Panc1 (cell line): ENCODE measurements around the gene PDE4B. TPM values are rescaled to one million over a fixed set of nuclear protein-coding genes. Genes with fewer than 3 reads are reported as not detected.
A peak's percentile ranks its signal among the peaks of the same experiment; 100 is the strongest.

Experiments
- ATAC-seq: fragments of 200-7000 bp; cut with Tn5 transposase; 2 replicates; pipeline ENCODE4 v1.9.1; 2020; ENCODE audit warnings: mild to moderate bottlenecking, moderate library complexity
- BruUV-seq: library from RNA; stranded (reverse); fragments of 400-500 nt; replicated peaks from 2 replicates; lab custom pipeline; 2021; lab: Mats Ljungman, UMichigan
- CTCF ChIA-PET: fragments of 300-600 bp; sonication (Branson Sonifier 250); formaldehyde crosslinking; loops from one replicate; lab custom pipeline; 2022; ENCODE audit warnings: antibody characterized with exemption; lab: Charles Lee
- POLR2A ChIA-PET: fragments of 300-600 bp; sonication (Branson Sonifier 250); formaldehyde crosslinking; loops from one replicate; lab custom pipeline; 2022; ENCODE audit warnings: antibody characterized with exemption; lab: Charles Lee
- DNase-seq: peaks from one replicate; pipeline ENCODE4 v3.0.0-alpha.2; 2010; ENCODE audit warnings: low read depth, low spot score
- H3K27ac ChIP-seq: 2 replicates; pipeline ENCODE4 v1.5.1; 2011; ENCODE audit warnings: mild to moderate bottlenecking, low read length, inconsistent platforms
- H3K27me3 ChIP-seq: fragments of 200-500 bp; sonication (Bioruptor generic); 2 replicates; pipeline ENCODE4 v1.6.0; 2014; ENCODE audit warnings: low read length, inconsistent platforms; ENCODE audit not compliant: control insufficient read depth, insufficient read depth
- H3K36me3 ChIP-seq: fragments of 200-500 bp; sonication (Bioruptor generic); 2 replicates; pipeline ENCODE4 v1.5.1; 2014; ENCODE audit warnings: inconsistent platforms, mild to moderate bottlenecking, low read length, moderate library complexity; ENCODE audit not compliant: control insufficient read depth, insufficient read depth
- H3K4me1 ChIP-seq: 2 replicates; pipeline ENCODE4 v1.5.1; 2011; ENCODE audit warnings: inconsistent platforms, mild to moderate bottlenecking, low read length, moderate library complexity; ENCODE audit not compliant: control insufficient read depth, insufficient read depth
- H3K4me3 ChIP-seq, 2 experiments: 2 replicates each; pipeline ENCODE4 v1.5.1; 2011 to 2012; ENCODE audit warnings: low read depth in 2 of 2, low read length in 2 of 2, mild to moderate bottlenecking in 2 of 2, inconsistent platforms in 1 of 2, moderate library complexity in 1 of 2
- H3K9me3 ChIP-seq: fragments of 200-500 bp; sonication (Bioruptor generic); 2 replicates; pipeline ENCODE4 v1.5.1; 2014; ENCODE audit warnings: low read depth, mild to moderate bottlenecking, inconsistent platforms, low read length, moderate library complexity; ENCODE audit not compliant: control insufficient read depth, insufficient read depth
- CTCF ChIP-seq: fragments of 450-650 bp; IDR thresholded peaks from 2 replicates; pipeline ENCODE4 v1.5.1; 2017; ENCODE audit warnings: mild to moderate bottlenecking
- POLR2AphosphoS5 ChIP-seq: IDR thresholded peaks from 2 replicates; pipeline ENCODE4 v1.6.1; 2012; ENCODE audit warnings: mild to moderate bottlenecking, low read depth, low read length, moderate library complexity
- SIN3A ChIP-seq: IDR thresholded peaks from 2 replicates; pipeline ENCODE4 v1.6.1; 2012; ENCODE audit warnings: low read depth, mild to moderate bottlenecking, low read length, moderate library complexity, borderline replicate concordance; ENCODE audit not compliant: insufficient read depth
- TCF7L2 ChIP-seq: IDR thresholded peaks from 2 replicates; pipeline ENCODE4 v1.6.1; 2011; ENCODE audit warnings: mild to moderate bottlenecking, low read depth, low read length, inconsistent platforms
- in situ Hi-C: cut with HindIII; loops from 2 replicates; pipeline ENCODE4 v1.10.0; 2016; ENCODE audit warnings: low sequenced_read_pairs, low pct_unique_long_range_greater_than_20kb
- intact Hi-C: fragments of 100-400 bp; cut with micrococcal nuclease; formaldehyde crosslinking; loops from one replicate; pipeline ENCODE4 v1.10.0; 2022; ENCODE audit not compliant: unreplicated experiment
- total RNA-seq: library from RNA; stranded (reverse); gene quantifications from one replicate; pipeline ENCODE4 v1.2.1, GENCODE V29; 2021; ENCODE audit not compliant: unreplicated experiment
- TF ChIP-seq, protein P1 (sequence below), 2 experiments: IDR thresholded peaks; 2 replicates each; pipeline ENCODE4 v1.6.1; 2011 to 2012; ENCODE audit warnings: low read depth in 2 of 2, control low read depth in 1 of 2, low read length in 1 of 2, mild to moderate bottlenecking in 1 of 2, moderate library complexity in 1 of 2; ENCODE audit not compliant: insufficient read depth in 1 of 2

PDE4B gene
- total RNA-seq, 1 experiment from 2014 or later, result 0.26 TPM

- ATAC-seq, result peak; percentile 83; the same call in 1 of the 2 replicates
- H3K27ac ChIP-seq, result no peak overlapping the region
Observed at GRCh38 chr1:66300972-66301451, 508.3 kb downstream of the PDE4B start.

GRCh38 chr1:66302184-66302742 is 509.6 kb downstream of the PDE4B start:
- in situ Hi-C loops (no loop called here), intact Hi-C loops (no loop called here)
- ChIA-PET CTCF (no interaction called here), POLR2A (no interaction called here)
- Histone ChIP-seq H3K4me3 (no peak overlapping the region), H3K27me3 (no peaks in the 10 kb centered on the region), H3K9me3 (no peaks in the 10 kb centered on the region), H3K4me1 (no peaks in the 10 kb centered on the region), H3K36me3 (no peaks in the 10 kb centered on the region), H3K27ac (no peak overlapping the region)
- TF ChIP-seq CTCF (no peak), POLR2AphosphoS5 (no peak), SIN3A (no peak), TCF7L2 (no peak)
- TF ChIP-seq, protein P1, sequence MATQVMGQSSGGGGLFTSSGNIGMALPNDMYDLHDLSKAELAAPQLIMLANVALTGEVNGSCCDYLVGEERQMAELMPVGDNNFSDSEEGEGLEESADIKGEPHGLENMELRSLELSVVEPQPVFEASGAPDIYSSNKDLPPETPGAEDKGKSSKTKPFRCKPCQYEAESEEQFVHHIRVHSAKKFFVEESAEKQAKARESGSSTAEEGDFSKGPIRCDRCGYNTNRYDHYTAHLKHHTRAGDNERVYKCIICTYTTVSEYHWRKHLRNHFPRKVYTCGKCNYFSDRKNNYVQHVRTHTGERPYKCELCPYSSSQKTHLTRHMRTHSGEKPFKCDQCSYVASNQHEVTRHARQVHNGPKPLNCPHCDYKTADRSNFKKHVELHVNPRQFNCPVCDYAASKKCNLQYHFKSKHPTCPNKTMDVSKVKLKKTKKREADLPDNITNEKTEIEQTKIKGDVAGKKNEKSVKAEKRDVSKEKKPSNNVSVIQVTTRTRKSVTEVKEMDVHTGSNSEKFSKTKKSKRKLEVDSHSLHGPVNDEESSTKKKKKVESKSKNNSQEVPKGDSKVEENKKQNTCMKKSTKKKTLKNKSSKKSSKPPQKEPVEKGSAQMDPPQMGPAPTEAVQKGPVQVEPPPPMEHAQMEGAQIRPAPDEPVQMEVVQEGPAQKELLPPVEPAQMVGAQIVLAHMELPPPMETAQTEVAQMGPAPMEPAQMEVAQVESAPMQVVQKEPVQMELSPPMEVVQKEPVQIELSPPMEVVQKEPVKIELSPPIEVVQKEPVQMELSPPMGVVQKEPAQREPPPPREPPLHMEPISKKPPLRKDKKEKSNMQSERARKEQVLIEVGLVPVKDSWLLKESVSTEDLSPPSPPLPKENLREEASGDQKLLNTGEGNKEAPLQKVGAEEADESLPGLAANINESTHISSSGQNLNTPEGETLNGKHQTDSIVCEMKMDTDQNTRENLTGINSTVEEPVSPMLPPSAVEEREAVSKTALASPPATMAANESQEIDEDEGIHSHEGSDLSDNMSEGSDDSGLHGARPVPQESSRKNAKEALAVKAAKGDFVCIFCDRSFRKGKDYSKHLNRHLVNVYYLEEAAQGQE (IDR thresholded peaks at IDR 0.05; ENCODE audit: insufficient read depth in 1 of 2, low read depth in 2 of 2, low read length in 1 of 2), result no peak
- DNase-seq, result no peak
- no peak for ATAC-seq
- BruUV-seq, result no TSS peak

More at GRCh38 chr1:66300972-66301451, 508.3 kb downstream of the PDE4B start:
- peak overlapping the region; percentile 5 to 47; a peak in 3 of 4 replicates for H3K4me3 ChIP-seq
- in situ Hi-C loops (no loop called here), intact Hi-C loops (no loop called here)
- ChIA-PET CTCF (no interaction called here), POLR2A (interaction anchor here (0.7 kb wide), 1 partner anchor 114 kb away, joined by 6 read pairs; no protein-coding TSS in a partner anchor)
- TF ChIP-seq TCF7L2 (no peak), SIN3A (no peak), CTCF (no peak), POLR2AphosphoS5 (no peak)
- TF ChIP-seq, protein P1 (IDR thresholded peaks at IDR 0.05; ENCODE audit: insufficient read depth in 1 of 2, low read depth in 2 of 2, low read length in 1 of 2), result no peak
- DNase-seq, result no peak
- H3K36me3 ChIP-seq, result no peaks in the 10 kb centered on the region
- no peaks in the 10 kb centered on the region for H3K27me3 ChIP-seq
- H3K4me1 ChIP-seq, result no peaks in the 10 kb centered on the region
- H3K9me3 ChIP-seq, result no peaks in the 10 kb centered on the region
- BruUV-seq, result no TSS peak
